Muscle layer of colon (tissue), 2 donors: ENCODE results near the gene NOL7.
A peak's percentile ranks its signal among the peaks of the same experiment; 100 is the strongest.

Experiments used
- H3K27ac ChIP-seq: one replicate; pipeline ENCODE4 v1.7.0; 2013; ENCODE audit warnings: low read depth, mild to moderate bottlenecking, low read length, moderate library complexity
- H3K27me3 ChIP-seq, 2 donors: one replicate each; pipeline ENCODE4 v1.7.0; 2013; ENCODE audit warnings: low read length in 2 of 2, mild to moderate bottlenecking in 2 of 2; ENCODE audit not compliant: insufficient read depth in 2 of 2, control insufficient read depth in 1 of 2
- H3K36me3 ChIP-seq: one replicate; pipeline ENCODE4 v1.7.0; 2013; ENCODE audit warnings: mild to moderate bottlenecking, low read length; ENCODE audit not compliant: insufficient read depth
- H3K4me1 ChIP-seq: one replicate; pipeline ENCODE4 v1.7.0; 2013; ENCODE audit warnings: mild to moderate bottlenecking, low read length; ENCODE audit not compliant: insufficient read depth
- H3K4me3 ChIP-seq, 2 donors: one replicate each; pipeline ENCODE4 v1.7.0; 2013; ENCODE audit warnings: low read length in 2 of 2, low read depth in 1 of 2, mild to moderate bottlenecking in 1 of 2, moderate library complexity in 1 of 2
- H3K9ac ChIP-seq: one replicate; pipeline ENCODE4 v1.7.0; 2013; ENCODE audit warnings: low read length
- H3K9me3 ChIP-seq: one replicate; pipeline ENCODE4 v1.7.0; 2013; ENCODE audit warnings: mild to moderate bottlenecking, low read length
- donor health status: abdominal sarcoma.
- donor health status: Adenocarcinoma of cecum.

Gene NOL7

DNA sequence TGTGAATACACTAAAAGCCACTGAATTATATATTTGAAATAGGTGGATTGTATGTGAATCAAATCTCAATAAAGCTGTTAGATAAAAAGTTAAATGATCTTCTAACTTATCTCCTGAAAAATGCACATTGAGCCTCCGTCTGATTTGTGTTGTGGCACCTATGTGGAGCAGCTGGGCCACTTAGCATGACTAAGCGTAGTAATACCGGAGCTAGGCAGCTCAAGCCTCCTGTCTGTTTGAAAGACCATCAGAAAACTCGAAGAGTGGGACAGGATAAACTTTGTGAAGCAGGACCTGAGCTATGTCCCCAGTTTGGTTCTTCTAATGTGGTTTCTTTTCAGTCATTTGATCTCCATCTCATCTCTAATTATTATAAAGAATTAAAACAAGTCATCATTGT, 11.0 kb upstream of the NOL7 start:
- Histone ChIP-seq H3K27me3 (no peaks in the 10 kb centered on the region), H3K9me3 (no peaks in the 10 kb centered on the region), H3K36me3 (peaks cover 25% of the 10 kb centered on the region), H3K4me1 (no peaks in the 10 kb centered on the region), H3K4me3 (no peak overlapping the region), H3K9ac (no peak overlapping the region), H3K27ac (no peak overlapping the region)

DNA sequence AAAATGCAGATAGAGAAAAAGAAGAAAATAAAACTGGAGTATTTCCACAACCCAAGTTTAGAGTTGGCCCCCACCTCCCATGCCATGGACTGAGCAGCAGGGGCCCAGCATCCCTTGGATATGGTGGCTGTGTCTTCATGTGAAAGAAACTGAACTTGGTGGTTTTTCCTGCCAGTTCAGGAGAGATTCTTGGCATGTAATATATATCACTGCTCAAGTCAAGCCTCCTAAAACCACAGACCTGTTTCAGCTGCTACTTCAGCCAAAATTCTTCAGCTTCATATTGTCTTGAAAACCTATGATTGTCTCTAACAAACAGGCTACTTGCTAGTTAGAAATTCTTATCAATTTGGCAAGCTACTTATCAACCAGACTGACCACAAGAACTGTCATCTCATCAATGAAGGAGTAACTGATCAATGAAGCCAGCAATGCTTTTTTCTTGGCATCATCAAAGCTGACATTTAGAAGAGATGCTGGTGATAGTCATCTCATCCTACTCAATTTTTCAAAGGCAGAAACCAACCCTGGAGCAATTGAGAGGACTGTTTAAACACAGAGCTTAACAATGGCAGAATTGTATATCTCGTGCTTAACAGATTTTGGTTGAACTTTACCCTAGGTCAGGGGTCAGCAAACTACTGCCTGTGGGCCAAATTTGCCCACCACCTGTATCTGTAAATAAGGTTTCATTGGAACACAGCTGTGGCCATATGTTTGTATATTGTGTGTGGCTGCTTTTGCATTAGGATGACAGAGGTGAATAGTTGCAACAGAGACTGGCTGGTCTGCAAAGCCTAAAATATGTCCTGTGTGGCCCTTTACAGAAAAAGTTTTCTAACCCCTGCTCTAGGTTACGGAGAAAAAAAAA, 10.4 kb upstream of the NOL7 start:
- Histone ChIP-seq H3K4me1 (no peaks in the 10 kb centered on the region), H3K27me3 (no peaks in the 10 kb centered on the region), H3K27ac (no peak overlapping the region), H3K9me3 (no peaks in the 10 kb centered on the region), H3K4me3 (no peak overlapping the region), H3K9ac (no peak overlapping the region), H3K36me3 (peaks cover 25% of the 10 kb centered on the region)

GRCh38 chr6:13605634-13606033, 9.5 kb upstream of the NOL7 start:
- Histone ChIP-seq H3K4me3 (no peak overlapping the region), H3K36me3 (peaks cover 22% of the 10 kb centered on the region), H3K9me3 (no peaks in the 10 kb centered on the region), H3K4me1 (no peaks in the 10 kb centered on the region), H3K27me3 (no peaks in the 10 kb centered on the region), H3K9ac (no peak overlapping the region), H3K27ac (no peak overlapping the region)

GRCh38 chr6:13611715-13612114, 3.4 kb upstream of the NOL7 start:
- Histone ChIP-seq H3K27me3 (no peaks in the 10 kb centered on the region), H3K9me3 (no peaks in the 10 kb centered on the region), H3K36me3 (peaks cover 2% of the 10 kb centered on the region), H3K27ac (no peak overlapping the region), H3K4me3 (no peak overlapping the region), H3K9ac (no peak overlapping the region), H3K4me1 (peaks cover 9% of the 10 kb centered on the region)

- Histone ChIP-seq H3K9ac (no peak overlapping the region), H3K4me1 (peaks cover 18% of the 10 kb centered on the region), H3K36me3 (peaks cover 14% of the 10 kb centered on the region), H3K4me3 (no peak overlapping the region), H3K27me3 (no peaks in the 10 kb centered on the region), H3K9me3 (no peaks in the 10 kb centered on the region), H3K27ac (no peak overlapping the region)
These were observed 2.0 kb upstream of the NOL7 start for GRCh38 chr6:13613029-13613594.

DNA sequence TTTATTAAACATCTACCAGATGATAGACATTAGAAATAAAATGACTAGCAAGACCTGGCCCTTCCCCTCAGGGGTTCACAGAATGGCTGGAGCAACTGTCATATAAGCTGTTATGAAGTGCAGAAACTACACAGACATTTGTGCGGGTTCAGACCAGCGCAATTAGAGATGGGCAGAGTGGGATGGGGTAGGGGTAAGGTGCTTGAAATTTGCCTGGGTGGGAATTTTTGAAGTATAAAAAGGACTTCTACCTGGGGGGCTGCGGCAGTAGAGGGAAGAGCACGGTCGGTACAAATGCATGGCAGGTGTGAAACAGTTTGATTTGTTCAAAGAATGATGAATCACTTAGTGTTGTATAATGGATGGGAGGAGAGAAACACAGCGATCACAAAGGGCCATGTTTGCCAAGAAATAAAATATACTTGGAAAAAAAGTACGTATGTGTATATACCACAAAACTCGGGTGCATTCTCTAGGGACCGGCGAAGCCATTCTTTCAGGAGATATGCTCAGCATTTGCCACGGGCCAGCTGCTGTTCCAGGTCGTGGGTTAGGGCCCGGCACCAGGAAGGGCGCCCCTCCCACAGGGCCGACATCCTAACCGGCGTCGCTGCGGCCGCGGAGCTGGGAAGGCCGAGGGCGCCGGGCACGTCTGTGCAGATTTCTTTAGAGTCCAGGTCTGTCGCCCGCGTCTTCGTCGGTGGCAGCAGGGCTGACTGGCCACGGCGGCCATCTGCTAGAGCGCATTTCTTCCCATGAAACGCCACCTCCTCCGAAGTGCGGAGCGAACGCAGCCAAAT, 809 bp upstream of the NOL7 start:
- Histone ChIP-seq H3K4me1 (peaks cover 18% of the 10 kb centered on the region), H3K36me3 (peaks cover 24% of the 10 kb centered on the region), H3K27ac (peak overlapping the region; percentile 91), H3K27me3 (no peaks in the 10 kb centered on the region), H3K9ac (peak overlapping the region; percentile 23), H3K9me3 (no peaks in the 10 kb centered on the region), H3K4me3 (peak overlapping the region; percentile 79 to 85)

DNA sequence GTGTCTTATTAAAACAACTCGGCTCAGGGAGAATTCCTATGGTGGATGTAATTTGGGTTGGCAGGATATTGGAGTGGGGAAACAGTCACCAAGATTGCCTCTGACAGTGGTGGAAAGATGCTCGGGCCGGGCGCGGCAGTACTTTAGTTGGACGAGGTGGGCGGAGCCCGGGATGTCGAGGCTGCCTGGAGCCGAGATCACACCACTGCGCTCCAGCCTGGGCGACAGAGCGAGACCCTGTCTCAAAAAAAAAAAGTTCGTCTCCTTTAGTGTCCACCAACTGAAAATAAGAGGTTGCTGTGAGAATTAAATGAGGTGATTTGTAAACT, 621 bp downstream of the NOL7 start:
- Histone ChIP-seq H3K27ac (peak overlapping the region; percentile 91), H3K9ac (peak overlapping the region; percentile 72), H3K4me3 (peak overlapping the region; percentile 79 to 85), H3K36me3 (peaks cover 37% of the 10 kb centered on the region), H3K4me1 (peaks cover 18% of the 10 kb centered on the region), H3K9me3 (no peaks in the 10 kb centered on the region), H3K27me3 (no peaks in the 10 kb centered on the region)

DNA sequence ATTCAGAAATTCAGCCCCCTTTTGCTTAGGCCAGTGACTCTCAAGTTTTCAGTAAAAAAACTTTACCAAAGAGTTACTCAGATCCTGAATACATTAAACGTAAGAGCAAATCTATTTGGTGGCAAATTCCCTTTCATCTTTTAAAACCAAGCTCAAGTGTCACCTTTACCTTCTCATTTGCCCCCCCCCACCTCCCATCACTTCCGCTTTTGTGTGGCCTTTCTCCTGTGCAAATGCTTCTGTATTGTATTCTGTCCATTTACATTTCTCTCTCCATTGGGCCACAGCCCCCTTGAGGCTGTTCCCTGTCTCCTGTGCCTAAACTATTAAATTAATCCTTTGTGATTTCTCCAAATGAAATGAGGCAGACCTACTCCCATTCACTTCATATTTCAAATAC, 1.9 kb downstream of the NOL7 start:
- Histone ChIP-seq H3K27me3 (no peaks in the 10 kb centered on the region), H3K4me1 (peaks cover 18% of the 10 kb centered on the region), H3K27ac (no peak overlapping the region), H3K9ac (no peak overlapping the region), H3K9me3 (no peaks in the 10 kb centered on the region), H3K36me3 (peaks cover 50% of the 10 kb centered on the region), H3K4me3 (no peak overlapping the region)

- no peaks in the 10 kb centered on the region for H3K9me3 ChIP-seq
These were observed 9.7 kb downstream of the NOL7 start for GRCh38 chr6:13624871-13625288.

GRCh38 chr6:13629459-13630116, 14.5 kb downstream of the NOL7 start:
- H3K36me3 ChIP-seq = peaks cover 40% of the 10 kb centered on the region
- no peak overlapping the region for H3K27ac ChIP-seq
- no peak overlapping the region for H3K9ac ChIP-seq
- H3K4me3 ChIP-seq = no peak overlapping the region
- H3K4me1 ChIP-seq = no peaks in the 10 kb centered on the region
- no peaks in the 10 kb centered on the region for H3K9me3 ChIP-seq
- no peaks in the 10 kb centered on the region for H3K27me3 ChIP-seq

More at GRCh38 chr6:13624871-13625288, 9.7 kb downstream of the NOL7 start:
- Histone ChIP-seq H3K4me1 (no peaks in the 10 kb centered on the region), H3K9ac (no peak overlapping the region), H3K36me3 (peaks cover 64% of the 10 kb centered on the region), H3K27ac (no peak overlapping the region), H3K27me3 (no peaks in the 10 kb centered on the region), H3K4me3 (no peak overlapping the region)

- Histone ChIP-seq H3K4me3 (no peak overlapping the region), H3K27ac (no peak overlapping the region), H3K36me3 (peaks cover 34% of the 10 kb centered on the region), H3K4me1 (no peaks in the 10 kb centered on the region), H3K27me3 (no peaks in the 10 kb centered on the region), H3K9ac (no peak overlapping the region), H3K9me3 (no peaks in the 10 kb centered on the region)
These were observed 15.4 kb downstream of the NOL7 start for GRCh38 chr6:13630499-13630898.
